Measurements from ENCODE around the gene LGALS1.

LGALS1 gene

DNA sequence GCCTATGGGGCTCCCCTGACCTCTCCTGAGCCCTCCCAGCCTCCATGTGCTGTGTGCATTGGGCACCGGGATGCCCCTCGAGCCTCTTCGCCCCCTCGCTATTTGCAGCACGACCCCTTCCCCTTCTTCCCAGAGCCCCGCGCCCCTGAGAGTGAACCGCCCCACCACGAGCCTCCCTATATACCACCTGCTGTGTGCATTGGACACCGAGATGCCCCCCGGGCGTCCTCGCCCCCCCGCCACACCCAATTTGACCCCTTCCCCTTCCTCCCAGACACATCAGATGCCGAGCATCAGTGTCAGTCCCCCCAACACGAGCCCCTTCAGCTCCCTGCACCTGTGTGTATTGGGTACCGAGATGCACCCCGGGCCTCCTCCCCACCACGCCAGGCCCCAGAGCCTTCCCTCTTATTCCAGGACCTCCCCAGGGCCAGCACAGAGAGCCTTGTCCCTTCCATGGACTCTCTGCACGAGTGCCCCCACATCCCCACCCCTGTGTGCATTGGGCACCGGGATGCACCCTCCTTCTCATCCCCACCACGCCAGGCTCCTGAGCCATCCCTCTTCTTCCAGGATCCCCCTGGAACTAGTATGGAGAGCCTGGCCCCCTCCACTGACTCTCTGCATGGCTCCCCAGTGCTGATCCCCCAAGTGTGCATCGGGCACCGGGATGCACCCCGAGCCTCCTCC is 50.3 kb downstream of the LGALS1 start:
- DNase-seq (ENCODE audit: low read depth in 2 of 2): no peak

DNA sequence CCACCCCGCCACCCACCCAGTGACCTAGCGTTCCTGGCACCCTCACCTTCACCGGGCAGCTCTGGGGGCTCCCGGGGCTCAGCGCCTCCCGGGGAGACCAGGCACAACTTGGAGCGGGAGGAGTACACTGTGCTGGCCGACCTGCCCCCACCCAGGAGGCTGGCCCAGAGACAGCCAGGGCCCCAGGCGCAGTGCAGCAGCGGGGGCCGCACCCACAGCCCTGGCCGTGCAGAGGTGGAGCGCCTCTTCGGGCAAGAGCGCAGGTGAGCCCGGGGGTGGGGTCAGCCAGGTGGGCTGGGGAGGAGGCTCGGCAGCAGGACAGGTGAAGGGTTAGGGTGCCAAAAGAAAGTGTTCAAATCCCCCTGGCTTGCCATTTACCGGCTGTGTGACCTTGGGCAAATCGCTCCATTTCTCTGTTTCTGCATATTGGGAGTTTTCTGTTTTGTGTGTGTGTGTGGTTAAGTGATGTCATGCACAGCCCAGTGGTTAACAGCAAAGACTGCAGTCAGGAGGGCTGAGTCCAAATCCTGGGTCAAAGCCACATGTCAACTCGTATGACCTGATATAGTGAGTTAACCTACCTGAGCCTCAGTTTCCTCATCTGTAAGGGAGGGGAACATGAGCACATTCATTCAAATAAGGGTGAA is 50.9 kb downstream of the LGALS1 start:
- DNase-seq (ENCODE audit: low read depth in 2 of 2): no peak

- DNase-seq (ENCODE audit: low read depth in 2 of 2): no peak
These were observed 53.2 kb downstream of the LGALS1 start for GRCh38 chr22:37728620-37729019.

All from fibroblast of skin of left quadriceps (primary cell).